Stimulated activated CD4-positive, alpha-beta T cell treated with anti-CD3 and anti-CD28 coated beads, Interleukin-1b, Interleukin-23, amount 100 ng/mL, for 1 hour (primary cell): ENCODE measurements around the gene RETREG1.

Experiments used
- DNase-seq, 2 donors: peaks; one replicate each; pipeline ENCODE4 v3.0.0-alpha.2; 2020; ENCODE audit warnings: low read depth in 2 of 2

Gene RETREG1

GRCh38 chr5:16580382-16580781 is 36.4 kb downstream of the RETREG1 start:
- no peak for DNase-seq

GRCh38 chr5:16579142-16579847 is 37.5 kb downstream of the RETREG1 start:
- no peak for DNase-seq

GRCh38 chr5:16578474-16578883 is 38.3 kb downstream of the RETREG1 start:
- no peak for DNase-seq

- no peak for DNase-seq
Measured at GRCh38 chr5:16577677-16578076, 39.1 kb downstream of the RETREG1 start.

- no peak for DNase-seq
Measured at GRCh38 chr5:16574789-16575721, 41.7 kb downstream of the RETREG1 start.

- DNase-seq = no peak
Measured at GRCh38 chr5:16573401-16573800, 43.4 kb downstream of the RETREG1 start.

- no peak for DNase-seq
Measured at GRCh38 chr5:16572289-16573015, 44.3 kb downstream of the RETREG1 start.

GRCh38 chr5:16571016-16571415 is 45.8 kb downstream of the RETREG1 start:
- no peak for DNase-seq

- no peak for DNase-seq
Measured at GRCh38 chr5:16570121-16570815, 46.5 kb downstream of the RETREG1 start.

GRCh38 chr5:16568875-16569580 is 47.8 kb downstream of the RETREG1 start:
- no peak for DNase-seq

- no peak for DNase-seq
Measured at GRCh38 chr5:16567365-16567764, 49.4 kb downstream of the RETREG1 start.

GRCh38 chr5:16565118-16565517 is 51.7 kb downstream of the RETREG1 start:
- no peak for DNase-seq

- no peak for DNase-seq
Measured at GRCh38 chr5:16564248-16564867, 52.4 kb downstream of the RETREG1 start.

- DNase-seq = no peak
Measured at GRCh38 chr5:16563686-16564085, 53.1 kb downstream of the RETREG1 start.

GRCh38 chr5:16561660-16562059 is 55.1 kb downstream of the RETREG1 start:
- no peak for DNase-seq

- no peak for DNase-seq
Measured at GRCh38 chr5:16559702-16560101, 57.1 kb downstream of the RETREG1 start.

GRCh38 chr5:16558984-16559629 is 57.7 kb downstream of the RETREG1 start:
- DNase-seq = no peak

- no peak for DNase-seq
Measured at GRCh38 chr5:16557477-16557876, 59.3 kb downstream of the RETREG1 start.

- no peak for DNase-seq
Measured at GRCh38 chr5:16554110-16554509, 62.7 kb downstream of the RETREG1 start.
